Activated CD8-positive, alpha-beta T cell treated with anti-CD3 and anti-CD28 coated beads for 36 hours (primary cell): ENCODE data around the gene ADH4. TPM values are rescaled to one million over a fixed set of nuclear protein-coding genes. Genes with fewer than 3 reads are reported as not detected.

Experiments
- ATAC-seq: fragments of 200-7000 bp; cut with Tn5 transposase; one replicate; pipeline ENCODE4 v1.10.0; 2021; ENCODE audit warnings: mild to moderate bottlenecking, moderate library complexity
- CTCF ChIA-PET: fragments of 350-600 bp; sonication (Branson Sonifier 250); formaldehyde crosslinking; loops from one replicate; lab custom pipeline; 2021; ENCODE audit warnings: antibody characterized with exemption; lab: Charles Lee
- POLR2A ChIA-PET: fragments of 350-600 bp; sonication (Branson Sonifier 250); formaldehyde crosslinking; loops from one replicate; lab custom pipeline; 2021; ENCODE audit warnings: antibody characterized with exemption; lab: Charles Lee
- DNase-seq: peaks from one replicate; pipeline ENCODE4 v3.0.0-alpha.2; 2020
- H3K27ac Mint-ChIP-seq: one replicate; pipeline ENCODE4 v1.8.0; 2021; ENCODE audit warnings: mild to moderate bottlenecking, mixed read lengths
- H3K27me3 Mint-ChIP-seq: one replicate; pipeline ENCODE4 v1.8.0; 2021; ENCODE audit warnings: mixed read lengths
- H3K36me3 Mint-ChIP-seq: one replicate; pipeline ENCODE4 v1.8.0; 2021; ENCODE audit warnings: low read depth, mixed read lengths
- H3K4me1 Mint-ChIP-seq: one replicate; pipeline ENCODE4 v1.8.0; 2021; ENCODE audit warnings: low read depth, mixed read lengths
- H3K4me3 Mint-ChIP-seq: one replicate; pipeline ENCODE4 v1.8.0; 2021; ENCODE audit warnings: mild to moderate bottlenecking, moderate library complexity, mixed read lengths
- H3K9me3 Mint-ChIP-seq: one replicate; pipeline ENCODE4 v1.8.0; 2021; ENCODE audit warnings: mixed read lengths
- intact Hi-C: fragments of 100-400 bp; cut with micrococcal nuclease; formaldehyde crosslinking; loops from one replicate; pipeline ENCODE4 v1.10.0; 2022
- total RNA-seq, 2 experiments: library from RNA; stranded (reverse); gene quantifications; one replicate each; pipeline ENCODE4 v1.2.3, GENCODE V29; 2021
- TF ChIP-seq, protein P1 (sequence below): fragments of 200-600 bp; IDR thresholded peaks from one replicate; pipeline ENCODE4 v1.8.0; 2022; ENCODE audit warnings: antibody characterized with exemption, mild to moderate bottlenecking

ADH4 gene
- total RNA-seq, 2 experiments from 2014 or later: not detected

DNA sequence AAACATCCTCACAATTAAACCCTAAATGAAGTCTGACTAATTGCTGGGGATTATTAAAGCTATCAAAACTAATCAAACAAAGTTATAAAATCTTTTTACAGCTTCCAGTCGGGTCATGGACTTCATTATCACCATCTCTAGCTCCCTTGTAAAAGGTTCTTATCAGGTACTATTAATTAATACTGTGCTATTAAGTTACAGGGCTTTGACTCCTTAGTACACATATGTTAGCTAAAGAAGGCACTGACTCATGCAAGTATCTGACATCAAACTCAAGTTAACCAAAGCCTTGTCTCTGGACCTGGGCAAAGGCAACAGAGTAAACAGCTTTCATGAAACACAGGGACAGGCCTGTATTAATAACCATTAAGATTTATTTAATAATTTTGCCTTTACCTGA is 7.9 kb upstream of the ADH4 start:
- intact Hi-C loops: no loop called here
- ATAC-seq (no peak), DNase-seq (no peak)
- ChIA-PET POLR2A (no interaction called here), CTCF (no interaction called here)
- TF ChIP-seq, protein P1, sequence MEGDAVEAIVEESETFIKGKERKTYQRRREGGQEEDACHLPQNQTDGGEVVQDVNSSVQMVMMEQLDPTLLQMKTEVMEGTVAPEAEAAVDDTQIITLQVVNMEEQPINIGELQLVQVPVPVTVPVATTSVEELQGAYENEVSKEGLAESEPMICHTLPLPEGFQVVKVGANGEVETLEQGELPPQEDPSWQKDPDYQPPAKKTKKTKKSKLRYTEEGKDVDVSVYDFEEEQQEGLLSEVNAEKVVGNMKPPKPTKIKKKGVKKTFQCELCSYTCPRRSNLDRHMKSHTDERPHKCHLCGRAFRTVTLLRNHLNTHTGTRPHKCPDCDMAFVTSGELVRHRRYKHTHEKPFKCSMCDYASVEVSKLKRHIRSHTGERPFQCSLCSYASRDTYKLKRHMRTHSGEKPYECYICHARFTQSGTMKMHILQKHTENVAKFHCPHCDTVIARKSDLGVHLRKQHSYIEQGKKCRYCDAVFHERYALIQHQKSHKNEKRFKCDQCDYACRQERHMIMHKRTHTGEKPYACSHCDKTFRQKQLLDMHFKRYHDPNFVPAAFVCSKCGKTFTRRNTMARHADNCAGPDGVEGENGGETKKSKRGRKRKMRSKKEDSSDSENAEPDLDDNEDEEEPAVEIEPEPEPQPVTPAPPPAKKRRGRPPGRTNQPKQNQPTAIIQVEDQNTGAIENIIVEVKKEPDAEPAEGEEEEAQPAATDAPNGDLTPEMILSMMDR: no peak
- Mint-ChIP-seq H3K27ac (no peak overlapping the region), H3K9me3 (no peaks in the 10 kb centered on the region), H3K4me1 (peaks cover 5% of the 10 kb centered on the region), H3K4me3 (no peak overlapping the region), H3K36me3 (no peaks in the 10 kb centered on the region), H3K27me3 (no peaks in the 10 kb centered on the region)

DNA sequence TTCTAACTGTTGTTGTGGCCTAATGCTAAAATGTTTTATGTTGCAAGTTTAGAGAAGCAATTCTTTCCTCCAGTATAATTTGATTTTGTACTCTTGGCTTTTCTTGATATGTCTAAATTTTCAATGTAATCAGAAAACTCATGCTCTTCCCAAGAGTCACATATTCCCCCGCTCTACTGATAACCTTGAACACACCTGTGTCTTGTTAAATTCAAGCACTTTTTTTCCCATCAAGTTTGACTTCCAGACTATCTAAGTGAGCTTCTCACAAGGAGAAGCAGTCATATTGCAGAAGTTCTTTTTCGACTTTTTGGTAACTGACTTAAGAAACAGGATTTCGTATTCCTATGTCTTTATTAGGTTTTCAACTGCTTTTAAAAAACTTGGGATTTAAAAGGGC is 7.4 kb upstream of the ADH4 start:
- no peaks in the 10 kb centered on the region for H3K27me3 Mint-ChIP-seq
- intact Hi-C loops: no loop called here
- H3K27ac Mint-ChIP-seq: no peak overlapping the region
- no peak overlapping the region for H3K4me3 Mint-ChIP-seq
- H3K9me3 Mint-ChIP-seq: no peaks in the 10 kb centered on the region
- ChIA-PET POLR2A (no interaction called here), CTCF (no interaction called here)
- H3K36me3 Mint-ChIP-seq: no peaks in the 10 kb centered on the region
- peaks cover 5% of the 10 kb centered on the region for H3K4me1 Mint-ChIP-seq
- DNase-seq (no peak), ATAC-seq (no peak)
- TF ChIP-seq, protein P1: no peak

DNA sequence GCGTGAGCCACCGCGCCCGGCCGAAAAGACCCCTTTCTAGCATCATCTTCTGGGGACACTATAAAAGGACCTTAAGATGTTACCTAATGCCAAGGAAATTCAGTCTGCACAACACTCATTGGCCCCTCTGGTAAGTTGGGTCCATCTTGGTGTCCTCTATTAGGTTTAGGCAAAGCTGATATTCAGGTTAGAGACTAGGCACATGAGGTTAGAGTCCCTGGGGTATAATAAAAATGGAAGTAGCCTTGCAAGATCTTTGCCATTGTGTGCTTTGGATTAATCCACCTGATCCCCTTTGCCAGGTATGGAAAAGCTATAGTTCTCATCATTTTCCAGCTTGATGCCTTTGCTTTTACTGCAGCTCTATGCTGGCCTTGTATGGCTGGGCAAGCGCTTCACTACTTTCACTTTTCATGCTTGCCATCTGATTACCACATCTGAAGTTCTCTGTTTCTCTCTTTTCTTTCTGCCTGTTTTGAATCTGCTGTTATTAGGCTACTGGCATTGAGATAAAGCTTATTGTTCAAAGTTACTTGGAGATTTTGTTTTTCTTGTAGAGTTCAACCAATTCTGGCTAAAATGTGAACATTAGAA is 5.4 kb upstream of the ADH4 start:
- intact Hi-C loops: no loop called here
- POLR2A ChIA-PET: no interaction called here
- H3K27me3 Mint-ChIP-seq: no peaks in the 10 kb centered on the region
- H3K9me3 Mint-ChIP-seq: no peaks in the 10 kb centered on the region
- no peak overlapping the region for H3K27ac Mint-ChIP-seq
- H3K4me3 Mint-ChIP-seq: no peak overlapping the region
- DNase-seq: no peak
- CTCF ChIA-PET: no interaction called here
- no peak for ATAC-seq
- peaks cover 5% of the 10 kb centered on the region for H3K4me1 Mint-ChIP-seq
- TF ChIP-seq, protein P1: no peak
- H3K36me3 Mint-ChIP-seq: no peaks in the 10 kb centered on the region

DNA sequence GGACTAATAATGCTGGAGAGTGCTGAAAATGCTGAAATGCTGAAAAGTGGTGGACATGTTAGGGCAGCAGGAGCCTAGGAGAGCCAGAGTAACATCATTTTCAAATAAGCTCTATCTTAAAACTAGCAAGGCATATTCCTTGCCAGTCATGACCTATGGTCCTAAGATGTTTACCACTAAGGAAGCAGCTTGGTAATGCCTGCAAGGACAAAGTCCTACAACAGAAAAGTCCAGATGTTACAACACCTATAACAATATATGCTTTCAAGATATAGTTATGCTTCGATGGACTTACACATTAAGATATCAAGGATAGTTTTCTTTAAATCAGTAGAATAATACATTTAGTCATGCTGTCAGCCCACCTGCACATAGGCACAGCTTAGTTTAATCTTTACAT is 4.5 kb upstream of the ADH4 start:
- Mint-ChIP-seq H3K27ac (no peak overlapping the region), H3K27me3 (no peaks in the 10 kb centered on the region), H3K4me1 (peaks cover 5% of the 10 kb centered on the region), H3K36me3 (no peaks in the 10 kb centered on the region), H3K9me3 (no peaks in the 10 kb centered on the region), H3K4me3 (no peak overlapping the region)
- CTCF ChIA-PET: no interaction called here
- no peak for DNase-seq
- intact Hi-C loops: no loop called here
- TF ChIP-seq, protein P1: no peak
- POLR2A ChIA-PET: no interaction called here
- ATAC-seq: no peak

DNA sequence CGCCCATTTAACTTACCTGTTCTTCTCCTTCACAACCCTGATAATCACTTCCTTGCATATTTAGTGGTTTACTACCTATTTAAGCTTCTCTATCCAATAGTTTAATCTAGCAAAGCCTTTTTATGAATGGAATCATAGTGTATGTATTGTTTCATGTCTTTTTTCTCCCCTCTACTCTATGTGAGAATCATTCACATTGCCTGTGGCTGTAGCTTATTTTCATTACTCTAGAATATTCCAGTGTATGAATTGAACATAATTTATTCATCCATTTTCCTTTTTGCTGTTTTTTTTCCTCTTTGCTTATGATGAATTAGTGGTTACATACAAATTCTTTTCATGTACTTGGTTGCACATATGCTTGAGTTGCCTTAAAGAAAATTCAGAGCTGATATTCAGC is 490 bp upstream of the ADH4 start:
- TF ChIP-seq, protein P1: no peak
- H3K36me3 Mint-ChIP-seq: no peaks in the 10 kb centered on the region
- DNase-seq: no peak
- H3K4me3 Mint-ChIP-seq: no peak overlapping the region
- ATAC-seq: no peak
- intact Hi-C loops: no loop called here
- H3K9me3 Mint-ChIP-seq: no peaks in the 10 kb centered on the region
- CTCF ChIA-PET: interaction anchor here (1.2 kb wide), 1 partner anchor 16 kb away, joined by 3 read pairs; no protein-coding TSS in a partner anchor
- H3K4me1 Mint-ChIP-seq: peaks cover 3% of the 10 kb centered on the region
- POLR2A ChIA-PET: interaction anchor here (0.6 kb wide), 1 partner anchor 675 kb away, joined by 3 read pairs; no protein-coding TSS in a partner anchor
- no peaks in the 10 kb centered on the region for H3K27me3 Mint-ChIP-seq
- no peak overlapping the region for H3K27ac Mint-ChIP-seq
